ENCODE measurements around the gene PTRHD1. TPM values are rescaled to one million over a fixed set of nuclear protein-coding genes. Genes with fewer than 3 reads are reported as not detected.

Gene PTRHD1
- polyA plus RNA-seq, 1 donor from 2014 or later, result 33.6 TPM

DNA sequence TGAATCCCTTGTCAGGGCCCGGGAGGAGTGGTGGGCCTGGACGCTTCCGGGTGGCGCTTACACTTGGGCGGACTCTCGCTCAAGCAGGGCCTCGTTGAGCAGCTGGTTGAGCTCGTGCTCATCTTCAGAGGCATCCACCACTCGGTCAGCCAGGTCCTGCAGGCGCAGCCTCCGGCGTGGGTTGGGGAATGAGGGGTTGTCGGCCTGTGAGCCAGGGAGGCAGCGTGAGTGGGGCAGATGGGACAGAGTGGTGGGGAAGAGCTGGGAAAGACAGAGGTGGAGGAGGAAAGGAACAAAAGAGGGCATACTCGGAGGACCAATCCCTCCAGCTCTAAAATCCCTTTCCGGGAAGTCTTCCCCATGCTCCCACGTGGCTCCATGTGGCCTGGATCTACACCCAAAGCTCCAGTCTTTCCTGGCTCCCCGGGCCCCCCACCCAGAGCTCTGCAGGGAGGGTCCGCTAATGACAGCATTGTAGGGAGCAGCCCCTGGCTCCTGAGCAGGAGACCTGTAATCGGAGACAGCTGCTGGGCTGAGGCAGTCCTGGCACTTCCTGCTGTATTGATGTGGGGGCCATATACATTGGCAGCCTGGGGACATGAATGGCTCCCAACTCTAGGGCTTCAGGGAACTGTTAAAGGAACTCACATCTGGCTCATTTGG is 41.7 kb upstream of the PTRHD1 start:
- no peaks in the 10 kb centered on the region for H3K36me3 ChIP-seq (ENCODE audit: insufficient read depth, low read length)
- no peaks in the 10 kb centered on the region for H3K79me2 ChIP-seq (replicated peaks; ENCODE audit: insufficient read depth, low read length)
- no peaks in the 10 kb centered on the region for H3K9me2 ChIP-seq (ENCODE audit: insufficient read depth, low read length)
- TF ChIP-seq POLR2AphosphoS5 (IDR thresholded peaks at IDR 0.05) (no peak), EZH2 (IDR thresholded peaks at IDR 0.05; ENCODE audit: borderline replicate concordance, insufficient read depth, low read length, poor library complexity, severe bottlenecking) (no peak), RAD21 (conservative IDR thresholded peaks at IDR 0.05) (no peak), TAF1 (IDR thresholded peaks at IDR 0.05; ENCODE audit: low read depth) (no peak), SMC3 (conservative IDR thresholded peaks at IDR 0.05; ENCODE audit: poor library complexity) (no peak), MXI1 (conservative IDR thresholded peaks at IDR 0.05; ENCODE audit: poor library complexity, severe bottlenecking) (no peak), EP300 (conservative IDR thresholded peaks at IDR 0.05; ENCODE audit: poor library complexity, severe bottlenecking) (no peak)
- TF ChIP-seq, protein P1, sequence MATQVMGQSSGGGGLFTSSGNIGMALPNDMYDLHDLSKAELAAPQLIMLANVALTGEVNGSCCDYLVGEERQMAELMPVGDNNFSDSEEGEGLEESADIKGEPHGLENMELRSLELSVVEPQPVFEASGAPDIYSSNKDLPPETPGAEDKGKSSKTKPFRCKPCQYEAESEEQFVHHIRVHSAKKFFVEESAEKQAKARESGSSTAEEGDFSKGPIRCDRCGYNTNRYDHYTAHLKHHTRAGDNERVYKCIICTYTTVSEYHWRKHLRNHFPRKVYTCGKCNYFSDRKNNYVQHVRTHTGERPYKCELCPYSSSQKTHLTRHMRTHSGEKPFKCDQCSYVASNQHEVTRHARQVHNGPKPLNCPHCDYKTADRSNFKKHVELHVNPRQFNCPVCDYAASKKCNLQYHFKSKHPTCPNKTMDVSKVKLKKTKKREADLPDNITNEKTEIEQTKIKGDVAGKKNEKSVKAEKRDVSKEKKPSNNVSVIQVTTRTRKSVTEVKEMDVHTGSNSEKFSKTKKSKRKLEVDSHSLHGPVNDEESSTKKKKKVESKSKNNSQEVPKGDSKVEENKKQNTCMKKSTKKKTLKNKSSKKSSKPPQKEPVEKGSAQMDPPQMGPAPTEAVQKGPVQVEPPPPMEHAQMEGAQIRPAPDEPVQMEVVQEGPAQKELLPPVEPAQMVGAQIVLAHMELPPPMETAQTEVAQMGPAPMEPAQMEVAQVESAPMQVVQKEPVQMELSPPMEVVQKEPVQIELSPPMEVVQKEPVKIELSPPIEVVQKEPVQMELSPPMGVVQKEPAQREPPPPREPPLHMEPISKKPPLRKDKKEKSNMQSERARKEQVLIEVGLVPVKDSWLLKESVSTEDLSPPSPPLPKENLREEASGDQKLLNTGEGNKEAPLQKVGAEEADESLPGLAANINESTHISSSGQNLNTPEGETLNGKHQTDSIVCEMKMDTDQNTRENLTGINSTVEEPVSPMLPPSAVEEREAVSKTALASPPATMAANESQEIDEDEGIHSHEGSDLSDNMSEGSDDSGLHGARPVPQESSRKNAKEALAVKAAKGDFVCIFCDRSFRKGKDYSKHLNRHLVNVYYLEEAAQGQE (IDR thresholded peaks at IDR 0.05; ENCODE audit: borderline replicate concordance), result no peak
- TF ChIP-seq, protein P2, sequence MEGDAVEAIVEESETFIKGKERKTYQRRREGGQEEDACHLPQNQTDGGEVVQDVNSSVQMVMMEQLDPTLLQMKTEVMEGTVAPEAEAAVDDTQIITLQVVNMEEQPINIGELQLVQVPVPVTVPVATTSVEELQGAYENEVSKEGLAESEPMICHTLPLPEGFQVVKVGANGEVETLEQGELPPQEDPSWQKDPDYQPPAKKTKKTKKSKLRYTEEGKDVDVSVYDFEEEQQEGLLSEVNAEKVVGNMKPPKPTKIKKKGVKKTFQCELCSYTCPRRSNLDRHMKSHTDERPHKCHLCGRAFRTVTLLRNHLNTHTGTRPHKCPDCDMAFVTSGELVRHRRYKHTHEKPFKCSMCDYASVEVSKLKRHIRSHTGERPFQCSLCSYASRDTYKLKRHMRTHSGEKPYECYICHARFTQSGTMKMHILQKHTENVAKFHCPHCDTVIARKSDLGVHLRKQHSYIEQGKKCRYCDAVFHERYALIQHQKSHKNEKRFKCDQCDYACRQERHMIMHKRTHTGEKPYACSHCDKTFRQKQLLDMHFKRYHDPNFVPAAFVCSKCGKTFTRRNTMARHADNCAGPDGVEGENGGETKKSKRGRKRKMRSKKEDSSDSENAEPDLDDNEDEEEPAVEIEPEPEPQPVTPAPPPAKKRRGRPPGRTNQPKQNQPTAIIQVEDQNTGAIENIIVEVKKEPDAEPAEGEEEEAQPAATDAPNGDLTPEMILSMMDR (IDR thresholded peaks at IDR 0.05; ENCODE audit: poor library complexity, severe bottlenecking), result no peak
- H2AFZ ChIP-seq (ENCODE audit: low read depth, low read length), result no peak overlapping the region
- no peaks in the 10 kb centered on the region for H3K9me3 ChIP-seq (ENCODE audit: low read length)
- H3K9ac ChIP-seq (ENCODE audit: low read length), result no peak overlapping the region
- no peak overlapping the region for H3K4me3 ChIP-seq (ENCODE audit: low read length)
- no peaks in the 10 kb centered on the region for H3F3A ChIP-seq (ENCODE audit: insufficient read depth, low read length, poor library complexity, severe bottlenecking)
- no peaks in the 10 kb centered on the region for H3K27me3 ChIP-seq (ENCODE audit: insufficient read depth, low read depth, low read length)
- no peaks in the 10 kb centered on the region for H4K20me1 ChIP-seq (ENCODE audit: insufficient read depth)
- no peak overlapping the region for H3K27ac ChIP-seq (ENCODE audit: low read length)
- H3K4me2 ChIP-seq (ENCODE audit: low read length), result no peak overlapping the region

DNA sequence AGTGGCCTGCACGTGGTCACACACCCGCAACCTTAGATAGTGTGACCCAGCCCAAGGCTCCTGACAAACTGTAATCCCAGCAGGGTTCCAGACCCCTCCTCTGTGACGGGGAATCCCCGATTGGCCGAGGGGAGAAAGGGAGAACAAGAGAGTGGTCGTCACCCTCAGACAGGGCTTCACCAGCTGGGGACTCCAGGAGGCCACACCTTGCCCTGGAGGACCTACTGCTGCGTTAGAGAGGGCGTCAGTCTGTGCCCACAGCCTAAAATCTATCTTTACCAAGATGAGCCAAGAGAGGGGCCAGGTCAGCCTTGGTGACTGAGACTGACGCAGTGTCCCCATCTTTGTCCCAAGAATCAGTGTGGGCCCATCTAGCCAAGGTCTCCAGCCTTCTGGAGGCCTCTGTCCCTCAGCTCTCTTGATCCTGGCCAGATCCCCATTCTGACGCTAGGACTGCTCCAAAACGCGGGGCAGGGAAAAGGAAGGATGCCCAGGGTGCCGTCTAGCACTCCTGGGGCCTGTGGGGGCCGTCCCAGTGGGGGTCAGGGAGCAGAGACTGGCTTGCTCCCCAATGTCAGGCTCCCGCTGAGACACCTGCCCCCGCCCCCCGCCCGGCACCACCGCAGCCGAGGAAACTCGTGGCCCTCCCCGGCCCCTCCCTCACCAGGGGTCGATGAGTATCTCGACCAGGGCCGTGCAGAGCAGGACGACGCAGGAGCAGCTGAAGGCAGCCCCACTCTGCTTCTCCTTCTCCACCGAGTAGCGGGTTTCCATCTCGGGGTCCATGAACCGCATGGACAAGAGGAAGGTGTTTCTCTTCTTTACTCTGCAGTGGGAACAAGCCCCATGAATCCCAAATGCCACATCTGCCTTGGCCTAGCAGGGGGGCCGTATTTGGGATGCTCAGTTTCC is 40.9 kb upstream of the PTRHD1 start:
- no peak overlapping the region for H3K9ac ChIP-seq (ENCODE audit: low read length)
- no peak overlapping the region for H3K27ac ChIP-seq (ENCODE audit: low read length)
- TF ChIP-seq, protein P2 (IDR thresholded peaks at IDR 0.05; ENCODE audit: poor library complexity, severe bottlenecking), result no peak
- TF ChIP-seq POLR2AphosphoS5 (IDR thresholded peaks at IDR 0.05) (no peak), EP300 (conservative IDR thresholded peaks at IDR 0.05; ENCODE audit: poor library complexity, severe bottlenecking) (no peak), RAD21 (conservative IDR thresholded peaks at IDR 0.05) (no peak), EZH2 (IDR thresholded peaks at IDR 0.05; ENCODE audit: borderline replicate concordance, insufficient read depth, low read length, poor library complexity, severe bottlenecking) (no peak), TAF1 (IDR thresholded peaks at IDR 0.05; ENCODE audit: low read depth) (no peak), SMC3 (conservative IDR thresholded peaks at IDR 0.05; ENCODE audit: poor library complexity) (no peak), MXI1 (conservative IDR thresholded peaks at IDR 0.05; ENCODE audit: poor library complexity, severe bottlenecking) (no peak)
- TF ChIP-seq, protein P1 (IDR thresholded peaks at IDR 0.05; ENCODE audit: borderline replicate concordance), result no peak
- H3K9me2 ChIP-seq (ENCODE audit: insufficient read depth, low read length), result no peaks in the 10 kb centered on the region
- H4K20me1 ChIP-seq (ENCODE audit: insufficient read depth), result no peaks in the 10 kb centered on the region
- H3K9me3 ChIP-seq (ENCODE audit: low read length), result no peaks in the 10 kb centered on the region
- no peaks in the 10 kb centered on the region for H3K27me3 ChIP-seq (ENCODE audit: insufficient read depth, low read depth, low read length)
- no peaks in the 10 kb centered on the region for H3K79me2 ChIP-seq (replicated peaks; ENCODE audit: insufficient read depth, low read length)
- no peak overlapping the region for H2AFZ ChIP-seq (ENCODE audit: low read depth, low read length)
- no peaks in the 10 kb centered on the region for H3K36me3 ChIP-seq (ENCODE audit: insufficient read depth, low read length)
- no peak overlapping the region for H3K4me2 ChIP-seq (ENCODE audit: low read length)
- no peaks in the 10 kb centered on the region for H3F3A ChIP-seq (ENCODE audit: insufficient read depth, low read length, poor library complexity, severe bottlenecking)
- no peak overlapping the region for H3K4me3 ChIP-seq (ENCODE audit: low read length)

Measured in neural cell (in vitro differentiated cells).